GM23248 (cell line): ENCODE measurements around the gene POMT2.

ENCODE experiments used
- EZH2 ChIP-seq: fragments of 200-600 bp; sonication (generic); IDR thresholded peaks from 2 replicates; pipeline ENCODE4 v1.6.1; 2018; ENCODE audit warnings: antibody characterized with exemption, mild to moderate bottlenecking; ENCODE audit not compliant: insufficient read depth, poor library complexity, severe bottlenecking
- EZH2phosphoT487 ChIP-seq: fragments of 200-600 bp; sonication (generic); IDR thresholded peaks from 2 replicates; pipeline ENCODE4 v1.6.1; 2018; ENCODE audit warnings: antibody characterized with exemption, moderate library complexity, mild to moderate bottlenecking, low read depth; ENCODE audit not compliant: insufficient read depth

GRCh38 chr14:77359626-77360025 lies 38.9 kb upstream of the POMT2 start:
- TF ChIP-seq EZH2 (no peak), EZH2phosphoT487 (no peak)
